Panc1 (cell line): ENCODE data around the gene SMPX.

Source experiments
- POLR2AphosphoS5 ChIP-seq: IDR thresholded peaks from 2 replicates; pipeline ENCODE4 v1.6.1; 2012; ENCODE audit warnings: mild to moderate bottlenecking, low read depth, low read length, moderate library complexity
- TCF7L2 ChIP-seq: IDR thresholded peaks from 2 replicates; pipeline ENCODE4 v1.6.1; 2011; ENCODE audit warnings: mild to moderate bottlenecking, low read depth, low read length, inconsistent platforms
- TF ChIP-seq, protein P1 (sequence below): fragments of 450-650 bp; IDR thresholded peaks from 2 replicates; pipeline ENCODE4 v1.5.1; 2017; ENCODE audit warnings: mild to moderate bottlenecking

DNA sequence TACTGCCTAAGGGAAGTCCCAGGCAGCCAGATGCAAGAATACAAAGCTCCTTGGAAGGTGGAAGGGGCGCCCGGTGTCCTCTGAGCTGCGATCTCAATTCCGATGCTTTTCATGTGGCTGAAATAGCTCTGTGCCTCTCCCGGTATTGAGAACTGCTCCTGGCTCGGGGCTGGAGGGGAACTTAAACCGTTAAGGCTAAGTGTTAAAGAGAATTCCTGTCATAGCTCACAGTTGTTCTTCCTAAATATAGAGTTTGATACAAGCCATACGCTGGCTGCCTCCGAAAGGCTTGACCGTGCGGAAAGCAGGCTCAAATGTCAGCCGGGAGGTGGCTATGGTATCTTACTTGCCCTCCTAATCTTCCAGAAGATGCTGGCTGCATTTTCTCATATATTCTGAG, at the start of gene SMPX:
- TF ChIP-seq TCF7L2, result no peak
- TF ChIP-seq, protein P1, sequence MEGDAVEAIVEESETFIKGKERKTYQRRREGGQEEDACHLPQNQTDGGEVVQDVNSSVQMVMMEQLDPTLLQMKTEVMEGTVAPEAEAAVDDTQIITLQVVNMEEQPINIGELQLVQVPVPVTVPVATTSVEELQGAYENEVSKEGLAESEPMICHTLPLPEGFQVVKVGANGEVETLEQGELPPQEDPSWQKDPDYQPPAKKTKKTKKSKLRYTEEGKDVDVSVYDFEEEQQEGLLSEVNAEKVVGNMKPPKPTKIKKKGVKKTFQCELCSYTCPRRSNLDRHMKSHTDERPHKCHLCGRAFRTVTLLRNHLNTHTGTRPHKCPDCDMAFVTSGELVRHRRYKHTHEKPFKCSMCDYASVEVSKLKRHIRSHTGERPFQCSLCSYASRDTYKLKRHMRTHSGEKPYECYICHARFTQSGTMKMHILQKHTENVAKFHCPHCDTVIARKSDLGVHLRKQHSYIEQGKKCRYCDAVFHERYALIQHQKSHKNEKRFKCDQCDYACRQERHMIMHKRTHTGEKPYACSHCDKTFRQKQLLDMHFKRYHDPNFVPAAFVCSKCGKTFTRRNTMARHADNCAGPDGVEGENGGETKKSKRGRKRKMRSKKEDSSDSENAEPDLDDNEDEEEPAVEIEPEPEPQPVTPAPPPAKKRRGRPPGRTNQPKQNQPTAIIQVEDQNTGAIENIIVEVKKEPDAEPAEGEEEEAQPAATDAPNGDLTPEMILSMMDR, result no peak
- TF ChIP-seq POLR2AphosphoS5, result no peak
